ENCODE data around the gene TGM5. TPM values are rescaled to one million over a fixed set of nuclear protein-coding genes. Genes with fewer than 3 reads are reported as not detected.

Gene TGM5
- total RNA-seq, 1 donor from 2014 or later, result not detected

- intact Hi-C loops (cut with micrococcal nuclease), result no loop called here
- Histone ChIP-seq H3K4me3 (no peak overlapping the region), H3K27me3 (ENCODE audit: low read depth) (no peaks in the 10 kb centered on the region), H3K27ac (replicated peaks) (peak overlapping the region; percentile 50), H3K4me1 (peaks cover 53% of the 10 kb centered on the region), H3K9me3 (replicated peaks) (peaks cover 5% of the 10 kb centered on the region), H3K36me3 (peaks cover 82% of the 10 kb centered on the region)
- TF ChIP-seq CTCF (IDR thresholded peaks at IDR 0.05; ENCODE audit: borderline replicate concordance), result no peak
- no peak for DNase-seq
These were observed 71.9 kb downstream of the TGM5 start for GRCh38 chr15:43194795-43195194.

GRCh38 chr15:43193710-43194109, 73.0 kb downstream of the TGM5 start:
- intact Hi-C loops (cut with micrococcal nuclease), result no loop called here
- Histone ChIP-seq H3K27ac (replicated peaks) (no peak overlapping the region), H3K36me3 (peaks cover 89% of the 10 kb centered on the region), H3K4me3 (no peak overlapping the region), H3K9me3 (replicated peaks) (peaks cover 5% of the 10 kb centered on the region), H3K4me1 (peaks cover 64% of the 10 kb centered on the region), H3K27me3 (ENCODE audit: low read depth) (no peaks in the 10 kb centered on the region)
- DNase-seq, result no peak
- TF ChIP-seq CTCF (IDR thresholded peaks at IDR 0.05; ENCODE audit: borderline replicate concordance), result no peak

- Histone ChIP-seq H3K4me3 (peak overlapping the region; percentile 13), H3K27ac (replicated peaks) (peak overlapping the region; percentile 77), H3K4me1 (peaks cover 77% of the 10 kb centered on the region), H3K9me3 (replicated peaks) (no peaks in the 10 kb centered on the region), H3K27me3 (ENCODE audit: low read depth) (no peaks in the 10 kb centered on the region), H3K36me3 (peaks cover 56% of the 10 kb centered on the region)
- intact Hi-C loops (cut with micrococcal nuclease), result no loop called here
- TF ChIP-seq CTCF (IDR thresholded peaks at IDR 0.05; ENCODE audit: borderline replicate concordance), result no peak
- DNase-seq, result peak; percentile 85
These were observed 76.5 kb downstream of the TGM5 start for GRCh38 chr15:43190178-43190577.

GRCh38 chr15:43189296-43189695, 77.4 kb downstream of the TGM5 start:
- no peak for TF ChIP-seq CTCF (IDR thresholded peaks at IDR 0.05; ENCODE audit: borderline replicate concordance)
- no peak for DNase-seq
- H3K27ac ChIP-seq (replicated peaks), result peak overlapping the region; percentile 77
- peaks cover 72% of the 10 kb centered on the region for H3K4me1 ChIP-seq
- peaks cover 48% of the 10 kb centered on the region for H3K36me3 ChIP-seq
- H3K27me3 ChIP-seq (ENCODE audit: low read depth), result no peaks in the 10 kb centered on the region
- H3K4me3 ChIP-seq, result no peak overlapping the region
- intact Hi-C loops (cut with micrococcal nuclease), result no loop called here
- no peaks in the 10 kb centered on the region for H3K9me3 ChIP-seq (replicated peaks)

GRCh38 chr15:43187544-43188155, 79.1 kb downstream of the TGM5 start:
- no peak overlapping the region for H3K4me3 ChIP-seq
- no peak overlapping the region for H3K27ac ChIP-seq (replicated peaks)
- no peaks in the 10 kb centered on the region for H3K9me3 ChIP-seq (replicated peaks)
- TF ChIP-seq CTCF (IDR thresholded peaks at IDR 0.05; ENCODE audit: borderline replicate concordance), result peak; percentile 77
- H3K4me1 ChIP-seq, result peaks cover 63% of the 10 kb centered on the region
- no peaks in the 10 kb centered on the region for H3K27me3 ChIP-seq (ENCODE audit: low read depth)
- H3K36me3 ChIP-seq, result peaks cover 37% of the 10 kb centered on the region
- intact Hi-C loops (cut with micrococcal nuclease), result no loop called here
- no peak for DNase-seq
